H1 (cell line): ENCODE measurements around the gene KLHL28. TPM values are rescaled to one million over a fixed set of nuclear protein-coding genes. Genes with fewer than 3 reads are reported as not detected.

Source experiments
- CTCF ChIA-PET: fragments of 300-600 bp; sonication (Branson Sonifier 250); formaldehyde crosslinking; loops from one replicate; lab custom pipeline; 2021; ENCODE audit not compliant: partially characterized antibody; lab: Charles Lee
- POLR2A ChIA-PET: fragments of 300-600 bp; sonication (Branson Sonifier 250); formaldehyde crosslinking; loops from one replicate; lab custom pipeline; 2021; ENCODE audit warnings: inconsistent platforms; ENCODE audit not compliant: partially characterized antibody; lab: Charles Lee
- DNase-seq, 2 experiments: peaks; one replicate each; pipeline versions ENCODE4 v3.0.0 to v3.0.0-alpha.2; 2010 to 2022; ENCODE audit warnings: low spot score in 2 of 2, low read depth in 1 of 2, mixed read lengths in 1 of 2
- FAIRE-seq: peaks from 2 replicates; lab custom pipeline; 2011; peaks lifted over from hg19 to GRCh38; lab: Jason Lieb, UNC
- H2AFZ ChIP-seq: 2 replicates; pipeline ENCODE4 v1.8.1; 2012; ENCODE audit warnings: low read length, inconsistent platforms
- H2AK5ac ChIP-seq: 2 replicates; pipeline ENCODE4 v1.6.1; 2013; ENCODE audit warnings: low read depth, low read length
- H2BK120ac ChIP-seq: replicated peaks from 2 replicates; pipeline ENCODE3; 2013; ENCODE audit warnings: low read depth, low read length, inconsistent platforms
- H2BK12ac ChIP-seq: 2 replicates; pipeline ENCODE4 v1.6.1; 2013; ENCODE audit warnings: low read depth, low read length
- H2BK15ac ChIP-seq: 2 replicates; pipeline ENCODE4 v1.6.1; 2013; ENCODE audit warnings: low read length
- H2BK20ac ChIP-seq: 2 replicates; pipeline ENCODE4 v1.6.1; 2013; ENCODE audit warnings: low read length
- H2BK5ac ChIP-seq: 2 replicates; pipeline ENCODE4 v1.6.1; 2013; ENCODE audit warnings: low read depth, low read length
- H3K14ac ChIP-seq: 2 replicates; pipeline ENCODE4 v1.6.1; 2013; ENCODE audit warnings: inconsistent platforms; ENCODE audit not compliant: insufficient read length
- H3K18ac ChIP-seq: 2 replicates; pipeline ENCODE4 v1.6.1; 2013; ENCODE audit warnings: low read length; ENCODE audit errors: extremely low read depth
- H3K23ac ChIP-seq: 2 replicates; pipeline ENCODE4 v1.6.1; 2013; ENCODE audit warnings: inconsistent platforms; ENCODE audit not compliant: insufficient read length
- H3K23me2 ChIP-seq: 2 replicates; pipeline ENCODE4 v1.6.1; 2013; ENCODE audit warnings: low read depth, low read length
- H3K27ac ChIP-seq: 2 replicates; pipeline ENCODE4 v1.6.1; 2011; ENCODE audit warnings: low read depth, low read length, inconsistent platforms
- H3K27me3 ChIP-seq, 4 experiments: replicated peaks in 1 of 4; 1 replicate in 1 of 4; 2 replicates in 3 of 4; pipeline versions ENCODE4 v1.6.1 to v1.8.1; 2011 to 2013; ENCODE audit warnings: low read length in 3 of 4, mild to moderate bottlenecking in 3 of 4, inconsistent platforms in 2 of 4, mixed read lengths in 2 of 4, moderate library complexity in 1 of 4; ENCODE audit not compliant: control insufficient read depth in 3 of 4, insufficient read depth in 3 of 4; ENCODE audit errors: extremely low read depth in 1 of 4
- H3K36me3 ChIP-seq, 4 experiments: 2 replicates each; pipeline versions ENCODE4 v1.6.1 to v1.8.1; 2011 to 2013; ENCODE audit warnings: mild to moderate bottlenecking in 4 of 4, low read length in 3 of 4, moderate library complexity in 2 of 4, control low read depth in 1 of 4, inconsistent platforms in 1 of 4; ENCODE audit not compliant: insufficient read depth in 4 of 4, control insufficient read depth in 2 of 4
- H3K4ac ChIP-seq: replicated peaks from 2 replicates; pipeline ENCODE3; 2013; ENCODE audit warnings: low read length, low read depth, mixed read lengths, inconsistent platforms; ENCODE audit not compliant: insufficient read length
- H3K4me1 ChIP-seq, 4 experiments: replicated peaks in 1 of 4; 1 replicate in 1 of 4; 2 replicates in 3 of 4; pipeline versions ENCODE4 v1.6.1 to v1.8.1; 2011 to 2013; ENCODE audit warnings: low read length in 3 of 4, inconsistent platforms in 2 of 4, mixed read lengths in 1 of 4; ENCODE audit not compliant: insufficient read depth in 4 of 4, control insufficient read depth in 3 of 4
- H3K4me2 ChIP-seq, 2 experiments: 2 replicates each; pipeline versions ENCODE4 v1.6.1 to v1.8.1; 2011 to 2013; ENCODE audit warnings: low read depth in 2 of 2, low read length in 2 of 2, control low read depth in 1 of 2, inconsistent platforms in 1 of 2, mild to moderate bottlenecking in 1 of 2; ENCODE audit not compliant: insufficient read depth in 1 of 2
- H3K4me3 ChIP-seq, 4 experiments: fragments of 200-600, 300-600 bp in 1 of 4; sonication (generic), shearing (Covaris generic), sonication (Bioruptor Twin) in 1 of 4; 2 replicates each; pipeline versions ENCODE4 v1.5.1 to v1.8.1; 2011 to 2016; ENCODE audit warnings: low read length in 4 of 4, low read depth in 3 of 4, control low read depth in 2 of 4, inconsistent platforms in 2 of 4, mild to moderate bottlenecking in 2 of 4, mixed read lengths in 1 of 4, moderate library complexity in 1 of 4; ENCODE audit not compliant: insufficient read depth in 2 of 4; ENCODE audit errors: extremely low read depth in 1 of 4
- H3K56ac ChIP-seq: replicated peaks from 2 replicates; pipeline ENCODE3; 2013; ENCODE audit warnings: low read depth, mild to moderate bottlenecking, mixed read lengths, low read length, inconsistent platforms; ENCODE audit not compliant: insufficient read length
- H3K79me1 ChIP-seq: 2 replicates; pipeline ENCODE4 v1.6.1; 2013; ENCODE audit warnings: low read depth, low read length, control low read depth
- H3K79me2 ChIP-seq, 2 experiments: 2 replicates each; pipeline versions ENCODE4 v1.6.1 to v1.8.1; 2012 to 2013; ENCODE audit warnings: low read length in 2 of 2, mild to moderate bottlenecking in 2 of 2, inconsistent platforms in 1 of 2; ENCODE audit not compliant: insufficient read depth in 2 of 2, control insufficient read depth in 1 of 2
- H3K9ac ChIP-seq, 4 experiments: replicated peaks in 1 of 4; 1 replicate in 1 of 4; 2 replicates in 3 of 4; pipeline versions ENCODE4 v1.6.1 to v1.8.1; 2011 to 2013; ENCODE audit warnings: low read depth in 3 of 4, low read length in 3 of 4, control low read depth in 2 of 4, mild to moderate bottlenecking in 2 of 4, moderate library complexity in 2 of 4, inconsistent platforms in 1 of 4; ENCODE audit errors: extremely low read depth in 1 of 4
- H3K9me3 ChIP-seq, 2 experiments: 2 replicates each; pipeline versions ENCODE4 v1.6.1 to v1.8.1; 2012 to 2013; ENCODE audit warnings: mild to moderate bottlenecking in 2 of 2, moderate library complexity in 2 of 2, control low read depth in 1 of 2, inconsistent platforms in 1 of 2, low read depth in 1 of 2, low read length in 1 of 2, mixed read lengths in 1 of 2; ENCODE audit not compliant: insufficient read depth in 2 of 2
- H4K20me1 ChIP-seq, 2 experiments: replicated peaks in 1 of 2; 2 replicates each; pipeline versions ENCODE3 to v1.8.1; 2011 to 2013; ENCODE audit warnings: inconsistent platforms in 2 of 2, low read length in 2 of 2, mild to moderate bottlenecking in 1 of 2; ENCODE audit not compliant: insufficient read depth in 2 of 2, control insufficient read depth in 1 of 2
- H4K5ac ChIP-seq: 2 replicates; pipeline ENCODE4 v1.6.1; 2013; ENCODE audit warnings: low read length, low read depth, mixed read lengths, inconsistent platforms; ENCODE audit not compliant: insufficient read length
- H4K8ac ChIP-seq: 2 replicates; pipeline ENCODE4 v1.8.0; 2013; ENCODE audit warnings: mild to moderate bottlenecking, moderate library complexity, low read length, inconsistent platforms; ENCODE audit not compliant: insufficient read depth; ENCODE audit errors: extremely low read depth
- H4K91ac ChIP-seq: replicated peaks from 2 replicates; pipeline ENCODE3; 2013; ENCODE audit warnings: low read length, mixed read lengths, inconsistent platforms; ENCODE audit not compliant: insufficient read length
- CTCF ChIP-seq, 3 experiments: IDR thresholded peaks; 1 replicate in 2 of 3; 2 replicates in 1 of 3; pipeline versions ENCODE4 v1.5.1 to v1.6.1; 2011; ENCODE audit warnings: low read length in 3 of 3, mild to moderate bottlenecking in 3 of 3, inconsistent platforms in 2 of 3, low read depth in 1 of 3, moderate library complexity in 1 of 3; ENCODE audit not compliant: insufficient read depth in 1 of 3; ENCODE audit errors: control extremely low read depth in 1 of 3
- GTF2F1 ChIP-seq: IDR thresholded peaks from 2 replicates; pipeline ENCODE4 v1.6.1; 2012; ENCODE audit warnings: low read depth, low read length, improper control_type of control experiment, borderline replicate concordance
- JUN ChIP-seq: IDR thresholded peaks from 2 replicates; pipeline ENCODE4 v1.6.1; 2011; ENCODE audit warnings: low read depth, mild to moderate bottlenecking, improper control_type of control experiment, low read length
- POLR2AphosphoS5 ChIP-seq: IDR thresholded peaks from 2 replicates; pipeline ENCODE4 v1.6.1; 2011; ENCODE audit warnings: low read depth, low read length
- POU5F1 ChIP-seq: IDR thresholded peaks from 2 replicates; pipeline ENCODE4 v1.6.1; 2011; ENCODE audit warnings: low read depth, mild to moderate bottlenecking, low read length, moderate library complexity
- RAD21 ChIP-seq, 2 experiments: IDR thresholded peaks in 1 of 2; conservative IDR thresholded peaks in 1 of 2; 2 replicates each; pipeline ENCODE4 v1.6.1; 2011; ENCODE audit warnings: low read depth in 2 of 2, low read length in 2 of 2, improper control_type of control experiment in 1 of 2, inconsistent platforms in 1 of 2, mild to moderate bottlenecking in 1 of 2, moderate library complexity in 1 of 2
- SIX5 ChIP-seq: IDR thresholded peaks from 2 replicates; pipeline ENCODE4 v1.6.1; 2011; ENCODE audit warnings: mild to moderate bottlenecking, low read depth, low read length
- SP2 ChIP-seq: IDR thresholded peaks from 2 replicates; pipeline ENCODE4 v1.6.1; 2012; ENCODE audit warnings: mild to moderate bottlenecking, low read length, inconsistent platforms
- SRF ChIP-seq: IDR thresholded peaks from 2 replicates; pipeline ENCODE4 v1.6.1; 2011; ENCODE audit warnings: mild to moderate bottlenecking, low read depth, low read length, moderate library complexity
- WGBS, 2 experiments: shearing (Covaris generic) in 1 of 2; methylation state at CpG; one replicate each; pipeline versions ENCODE4 v1.1.6 to v1.1.7; 2013 to 2015; ENCODE audit warnings: low lambda C conversion rate in 2 of 2, mixed read lengths in 2 of 2, inconsistent platforms in 1 of 2, low coverage in 1 of 2, missing lambda C conversion rate in 1 of 2; ENCODE audit not compliant: insufficient replicate concordance in 2 of 2, insufficient coverage in 1 of 2, insufficient read length in 1 of 2; ENCODE audit errors: extremely low coverage in 1 of 2, missing lambda C conversion rate in 1 of 2; 5-methylcytosine and 5-hydroxymethylcytosine counted together
- polyA plus RNA-seq, 7 experiments: library from polyadenylated mRNA; depleted of rRNA in 3 of 7; stranded (reverse) in 5 of 7; unstranded in 2 of 7; fragments of >200 nt in 5 of 7; fragments of 200-250 nt in 2 of 7; gene quantifications; 1 replicate in 5 of 7; 2 replicates in 1 of 7; 4 replicates in 1 of 7; pipeline versions ENCODE4 v1.2.1 to v1.2.3, GENCODE V29; 2011 to 2013; ENCODE audit warnings: missing spikeins in 2 of 7, mixed read lengths in 2 of 7
- total RNA-seq: library from RNA; stranded (reverse); fragmentation: NEBNext Ultra II Directional; extraction: Animal tissue kit (Norgen Biotek cat#: 25700); gene quantifications from 2 replicates; pipeline ENCODE4 v1.2.1, GENCODE V29; 2021

The KLHL28 gene
- total and polyA plus RNA-seq, 2 of the 8 experiments (the other 6 are each of a cell fraction or from before 2014, with no cell fraction given), result 3.3 to 10.5 TPM

- H2AFZ ChIP-seq, result no peak overlapping the region
- no peak overlapping the region for H3K27ac ChIP-seq
- ChIA-PET CTCF (interaction anchor here (1.0 kb wide), 1 partner anchor 11 kb away, joined by 3 read pairs; no protein-coding TSS in a partner anchor), POLR2A (no interaction called here)
- H4K8ac ChIP-seq, result no peak overlapping the region
- H3K9me3 ChIP-seq, result no peaks in the 10 kb centered on the region
- H3K9ac ChIP-seq, result no peak overlapping the region
- FAIRE-seq (no peak), DNase-seq (no peak)
- H2BK20ac ChIP-seq, result no peak overlapping the region
- H3K4ac ChIP-seq, result no peak overlapping the region
- no peak overlapping the region for H3K4me3 ChIP-seq
- no peak overlapping the region for H3K56ac ChIP-seq
- WGBS, 2 experiments, result 81% methylated on average over 3 of the region's 3 CpGs; no CpG with 5 or more reads in 1 of the 2 experiments
- peaks cover 0 to 5% of the 10 kb centered on the region in 2 experiments; a peak in 1 of 4 replicates for H3K79me2 ChIP-seq
- H2BK15ac ChIP-seq, result no peak overlapping the region
- no peaks in the 10 kb centered on the region for H3K27me3 ChIP-seq
- H3K4me1 ChIP-seq, result no peaks in the 10 kb centered on the region
- H2BK120ac ChIP-seq, result no peak overlapping the region
- no peak overlapping the region for H2BK12ac ChIP-seq
- H3K18ac ChIP-seq, result no peak overlapping the region
- no peak overlapping the region for H3K14ac ChIP-seq
- H3K4me2 ChIP-seq, result no peak overlapping the region
- no peak overlapping the region for H3K23ac ChIP-seq
- no peak overlapping the region for H2AK5ac ChIP-seq
- H4K5ac ChIP-seq, result no peak overlapping the region
- no peak overlapping the region for H2BK5ac ChIP-seq
- H3K36me3 ChIP-seq, result peaks cover 0 to 2% (median 0%) of the 10 kb centered on the region in 4 experiments; a peak in 1 of 8 replicates
- H4K20me1 ChIP-seq, result no peaks in the 10 kb centered on the region
- no peaks in the 10 kb centered on the region; the same call in 1 of the 2 replicates for H3K79me1 ChIP-seq
- H4K91ac ChIP-seq, result no peak overlapping the region
- no peaks in the 10 kb centered on the region for H3K23me2 ChIP-seq
- no peak for TF ChIP-seq JUN
- no peak for TF ChIP-seq SRF
- no peak for TF ChIP-seq CTCF (IDR thresholded peaks at IDR 0.05; ENCODE audit: control extremely low read depth in 1 of 3, insufficient read depth in 1 of 3, low read depth in 1 of 3, low read length in 3 of 3)
- no peak for TF ChIP-seq SIX5
- TF ChIP-seq GTF2F1, result no peak
- TF ChIP-seq RAD21 (IDR thresholded peaks at IDR 0.05 in 1 of 2, conservative IDR thresholded peaks at IDR 0.05 in 1 of 2; ENCODE audit: low read depth in 2 of 2, low read length in 2 of 2), result no peak
- no peak for TF ChIP-seq SP2
- no peak for TF ChIP-seq POLR2AphosphoS5
- TF ChIP-seq POU5F1, result no peak
These were observed 28.0 kb upstream of the KLHL28 start for GRCh38 chr14:44989497-44990440.
